Stomach (tissue), 4 donors: ENCODE measurements around the gene CCDC107.

Experiments
- CTCF ChIP-seq, 7 experiments: fragments of 450-650 bp in 4 of 7; fragments of 200-600 bp in 3 of 7; sonication (generic) in 3 of 7; IDR thresholded peaks; one replicate each; pipeline ENCODE4 v1.5.1; 2016 to 2019; ENCODE audit warnings: antibody characterized with exemption in 7 of 7, control low read depth in 2 of 7, mild to moderate bottlenecking in 1 of 7
- EP300 ChIP-seq: sonication (generic); formaldehyde crosslinking; IDR thresholded peaks from one replicate; pipeline ENCODE4 v1.6.1; 2017; ENCODE audit warnings: antibody characterized with exemption

DNA sequence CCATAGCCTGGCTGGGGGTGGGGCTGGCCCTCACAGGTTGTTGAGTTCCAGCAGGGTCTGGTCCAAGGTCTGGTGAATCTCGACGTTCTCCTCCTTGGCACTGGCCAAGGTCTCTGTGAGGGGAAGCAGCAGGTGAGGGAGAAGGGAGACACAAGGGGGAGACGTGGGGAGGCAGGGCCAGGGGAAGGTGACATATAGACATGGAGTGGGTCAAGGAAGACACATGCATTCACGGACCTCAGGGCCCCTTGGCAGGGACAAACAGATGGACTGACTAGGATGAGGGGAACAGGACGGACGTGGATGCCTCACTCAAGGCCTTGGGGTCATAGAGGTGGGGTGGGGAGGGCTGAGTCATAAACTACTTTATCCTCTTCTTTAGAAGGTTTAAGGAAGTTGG is 24.0 kb downstream of the CCDC107 start:
- TF ChIP-seq CTCF (IDR thresholded peaks at IDR 0.05) (no peak), EP300 (no peak)
